Measurements from ENCODE around the gene NSUN5.
"Not testable (repeated sequence)": the region's sequence is repeated elsewhere in the genome, so short reads cannot be mapped to it uniquely, and the experiment has no call there.

Gene NSUN5

GRCh38 chr7:73308665-73309214, at the start of gene NSUN5:
TSS of gene NSUN5 (minus strand) at chr7:73308826. CDS start at chr7:73308790, 36 bp downstream.
- DNase-seq (ENCODE audit: low read depth): peak; percentile 77

GRCh38 chr7:73356159-73356558, 47.5 kb upstream of the NSUN5 start:
- no peak for DNase-seq (ENCODE audit: low read depth)

DNA sequence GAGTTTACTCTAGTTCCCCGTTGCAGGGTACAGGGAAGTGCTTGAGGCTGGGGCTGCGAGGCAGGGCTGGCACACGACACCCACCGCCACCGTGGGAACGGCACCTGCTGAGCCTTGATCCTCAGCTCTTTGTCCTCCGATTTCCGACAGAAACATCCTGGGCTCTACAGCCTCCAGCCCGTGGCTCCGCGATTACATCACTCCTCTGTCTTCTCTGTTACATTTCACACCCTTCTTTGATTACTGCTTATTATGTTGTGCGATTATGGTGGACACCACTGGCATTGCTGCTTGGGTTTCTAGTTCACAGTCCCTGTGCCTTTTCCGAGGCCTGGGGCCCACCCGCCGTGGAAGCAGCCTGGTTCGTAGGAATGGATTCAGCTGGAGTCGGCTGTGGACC, 46.2 kb upstream of the NSUN5 start:
- no peak for DNase-seq (ENCODE audit: low read depth)

- DNase-seq (ENCODE audit: low read depth): no peak
Measured at GRCh38 chr7:73354196-73354595, 45.6 kb upstream of the NSUN5 start.

- no peak for DNase-seq (ENCODE audit: low read depth)
Measured at GRCh38 chr7:73353243-73353642, 44.6 kb upstream of the NSUN5 start.

- no peak for DNase-seq (ENCODE audit: low read depth)
Measured at GRCh38 chr7:73352784-73353183, 44.2 kb upstream of the NSUN5 start.

GRCh38 chr7:73351447-73352167, 43.0 kb upstream of the NSUN5 start:
- DNase-seq (ENCODE audit: low read depth): no peak

- no peak for DNase-seq (ENCODE audit: low read depth)
Measured at GRCh38 chr7:73350306-73351068, 41.9 kb upstream of the NSUN5 start.

DNA sequence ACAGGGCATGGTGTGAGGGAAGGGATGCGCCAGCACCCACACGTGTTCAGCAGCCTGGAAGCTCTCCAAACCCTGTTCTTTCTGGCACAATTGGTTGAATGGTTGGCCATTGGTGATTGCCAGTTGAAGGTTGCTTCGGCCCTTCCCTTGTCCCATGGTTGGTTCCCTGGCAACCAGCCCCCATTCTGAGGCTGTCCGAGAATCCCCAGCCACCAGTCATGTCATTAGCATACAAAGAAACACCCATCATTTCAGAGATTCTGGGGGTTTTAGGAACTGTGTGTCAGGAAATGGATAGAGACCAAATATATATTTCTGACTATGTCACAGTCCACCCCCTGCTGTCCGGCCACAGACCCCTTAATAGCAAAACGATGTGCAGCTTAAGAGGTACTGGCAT, 41.1 kb upstream of the NSUN5 start:
- no peak for DNase-seq (ENCODE audit: low read depth)

GRCh38 chr7:73345951-73346350, 37.3 kb upstream of the NSUN5 start:
- no peak for DNase-seq (ENCODE audit: low read depth)

GRCh38 chr7:73345538-73345937, 36.9 kb upstream of the NSUN5 start:
- DNase-seq (ENCODE audit: low read depth): no peak

DNA sequence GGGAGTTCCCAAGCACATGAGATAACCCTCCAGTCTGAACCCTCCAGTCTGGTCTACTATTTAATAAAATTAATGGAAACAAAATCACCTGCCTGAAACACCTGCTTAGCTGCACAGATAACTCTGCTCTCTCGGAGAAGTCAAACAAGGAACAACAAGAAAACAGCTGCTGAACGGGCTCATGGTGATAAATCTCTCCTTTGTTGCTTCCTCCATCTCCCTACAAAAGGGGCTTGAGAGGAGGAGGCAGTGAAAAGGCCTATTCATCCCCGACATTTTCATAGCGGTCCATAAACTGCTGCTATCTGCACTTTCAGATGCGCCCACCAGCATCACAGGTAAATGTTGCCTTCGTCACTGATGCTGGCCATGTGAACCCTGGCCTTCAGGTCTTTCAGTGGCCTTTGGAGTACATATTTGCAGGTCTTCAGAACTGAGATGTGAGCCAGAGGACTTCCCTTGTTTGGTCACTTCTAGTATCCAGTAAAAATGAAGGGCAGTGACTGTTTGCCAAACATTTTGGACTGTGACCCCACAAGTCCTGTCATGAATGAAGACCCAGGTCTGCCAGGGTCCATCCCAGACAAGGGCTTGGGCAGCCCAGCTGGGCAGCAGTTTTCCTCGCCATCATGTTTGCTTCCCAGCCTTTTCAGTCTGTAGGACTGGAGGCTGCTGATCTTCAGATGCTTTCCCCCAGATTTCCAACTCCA, 35.2 kb upstream of the NSUN5 start:
- DNase-seq (ENCODE audit: low read depth): no peak

DNA sequence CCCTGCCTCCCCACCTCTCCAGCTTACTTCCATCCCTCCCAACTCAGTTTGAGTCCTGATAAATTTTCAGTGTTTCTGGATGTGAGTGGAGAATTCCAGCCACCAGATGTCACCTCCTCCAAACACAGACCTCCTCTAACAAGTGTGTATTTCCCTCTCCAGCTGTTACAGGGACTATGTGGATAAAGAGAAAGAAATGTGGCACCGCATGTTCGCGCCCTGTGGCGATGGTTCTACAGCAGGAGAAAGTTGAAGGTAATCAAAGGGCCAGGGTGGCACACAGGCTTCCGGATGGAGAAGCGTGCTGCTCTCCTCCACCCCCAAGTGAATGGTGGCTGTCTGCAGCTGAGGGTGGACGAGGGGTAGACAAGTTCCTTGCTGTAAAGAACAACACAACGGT, 34.0 kb upstream of the NSUN5 start:
- DNase-seq (ENCODE audit: low read depth): no peak

DNA sequence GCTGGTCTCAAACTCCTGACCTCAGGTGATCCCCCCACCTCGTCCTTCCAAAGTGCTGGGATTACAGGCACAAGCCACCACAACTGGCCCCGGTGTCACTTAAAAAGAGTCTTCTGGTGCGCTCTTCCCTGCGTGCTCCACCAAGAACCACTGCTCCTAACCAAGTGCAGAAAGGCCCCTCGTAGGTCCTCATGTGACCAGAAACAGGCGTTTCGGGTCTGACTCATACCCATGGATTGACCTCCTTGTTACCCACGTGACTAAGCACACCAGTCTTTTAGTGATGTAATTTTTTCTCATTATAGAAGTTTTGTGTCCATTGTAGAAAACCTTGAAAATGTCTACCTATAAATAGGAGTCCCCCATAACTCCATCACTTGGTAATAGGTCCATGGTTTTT, 33.3 kb upstream of the NSUN5 start:
- no peak for DNase-seq (ENCODE audit: low read depth)

DNA sequence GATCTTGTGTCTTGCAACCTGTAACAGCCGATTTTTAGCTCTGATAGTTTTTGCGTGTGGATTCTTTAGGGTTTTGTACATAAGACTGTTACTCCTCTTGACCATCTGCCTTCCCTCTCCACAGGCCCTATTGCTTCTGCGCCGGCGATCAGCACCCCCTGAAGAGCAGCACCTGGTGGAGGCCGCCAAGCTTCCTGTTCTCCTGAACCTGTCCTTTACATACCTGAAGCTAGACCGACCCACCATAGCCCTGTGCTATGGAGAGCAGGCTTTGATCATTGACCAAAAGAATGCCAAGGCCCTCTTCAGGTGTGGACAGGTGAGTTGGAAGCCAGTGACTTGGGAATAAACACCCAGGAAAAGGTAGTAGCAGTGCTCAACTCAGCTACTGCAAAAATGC, 31.9 kb upstream of the NSUN5 start:
- no peak for DNase-seq (ENCODE audit: low read depth)

DNA sequence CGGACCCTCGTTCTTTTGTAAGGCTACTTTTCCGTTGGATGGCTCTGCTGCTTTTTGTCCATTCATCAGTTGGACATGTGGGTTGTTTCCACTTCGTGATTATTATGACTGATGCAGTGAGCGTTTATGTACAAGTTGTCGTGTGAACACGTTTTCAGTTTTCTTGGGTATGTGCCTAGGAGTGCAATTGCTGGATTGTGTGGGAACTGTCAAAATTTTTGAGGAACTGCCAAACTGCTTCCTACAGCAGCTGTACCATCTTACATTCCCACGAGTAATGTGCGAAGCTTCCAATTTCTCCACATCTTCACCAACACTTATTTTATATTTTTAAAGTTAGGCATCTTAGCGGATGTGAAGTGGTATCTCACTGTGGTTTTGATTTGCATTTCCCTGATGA, 29.7 kb upstream of the NSUN5 start:
- no peak for DNase-seq (ENCODE audit: low read depth)

GRCh38 chr7:73332447-73332846, 23.8 kb upstream of the NSUN5 start:
- DNase-seq (ENCODE audit: low read depth): no peak

DNA sequence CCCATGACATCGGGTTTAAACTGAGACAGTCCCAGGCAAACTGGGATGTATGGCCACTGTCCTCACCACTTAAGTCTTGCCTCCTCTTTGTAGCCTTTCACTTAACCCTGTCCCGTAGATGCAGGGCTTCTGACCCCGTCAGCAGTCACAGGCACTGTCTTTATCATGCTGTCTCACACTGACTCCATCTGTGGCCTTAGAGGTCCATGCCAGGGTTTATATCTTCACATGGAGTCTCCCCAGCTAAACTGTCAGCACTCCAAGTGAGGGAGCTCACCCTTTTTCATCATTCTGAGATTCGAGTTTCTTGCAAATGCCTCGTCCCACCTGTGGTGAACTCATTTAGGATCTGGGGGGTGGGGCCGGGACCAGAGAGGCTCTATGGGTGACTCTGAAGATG, 22.1 kb upstream of the NSUN5 start:
- DNase-seq (ENCODE audit: low read depth): no peak

DNA sequence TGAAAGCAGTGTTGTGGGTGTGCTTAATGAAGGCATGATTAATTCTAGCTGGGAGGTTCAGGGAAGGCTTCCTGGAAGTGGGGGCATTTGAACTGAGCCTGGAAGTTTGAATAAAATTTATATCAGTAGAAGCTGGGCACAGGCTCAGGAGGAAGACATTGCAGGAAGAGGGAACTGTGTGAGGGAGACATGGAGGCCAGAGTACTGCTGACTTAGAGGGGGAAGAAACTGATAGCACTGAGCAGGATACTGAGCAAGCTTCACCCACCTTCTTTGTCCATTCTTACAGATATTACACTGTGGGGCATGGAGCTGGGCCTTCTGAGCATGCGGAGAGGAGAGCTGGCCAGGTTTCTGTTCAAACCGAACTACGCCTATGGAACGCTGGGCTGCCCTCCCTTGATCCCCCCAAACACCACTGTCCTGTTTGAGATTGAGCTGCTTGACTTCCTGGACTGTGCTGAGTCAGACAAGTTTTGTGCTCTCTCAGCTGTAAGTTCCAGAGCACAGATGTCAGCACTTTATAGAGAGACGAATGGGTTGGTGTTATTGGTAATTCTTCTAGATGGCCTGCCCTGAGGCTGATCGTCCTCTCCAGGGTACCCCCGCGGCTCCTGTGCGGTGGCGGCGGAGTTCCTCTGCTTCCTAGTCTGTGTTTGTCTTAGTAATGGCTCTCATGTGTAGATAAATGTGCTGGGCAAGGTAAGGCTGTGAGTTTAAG, 21.4 kb upstream of the NSUN5 start:
- DNase-seq (ENCODE audit: low read depth): no peak

GRCh38 chr7:73328696-73329095, 20.1 kb upstream of the NSUN5 start:
- DNase-seq (ENCODE audit: low read depth): no peak

DNA sequence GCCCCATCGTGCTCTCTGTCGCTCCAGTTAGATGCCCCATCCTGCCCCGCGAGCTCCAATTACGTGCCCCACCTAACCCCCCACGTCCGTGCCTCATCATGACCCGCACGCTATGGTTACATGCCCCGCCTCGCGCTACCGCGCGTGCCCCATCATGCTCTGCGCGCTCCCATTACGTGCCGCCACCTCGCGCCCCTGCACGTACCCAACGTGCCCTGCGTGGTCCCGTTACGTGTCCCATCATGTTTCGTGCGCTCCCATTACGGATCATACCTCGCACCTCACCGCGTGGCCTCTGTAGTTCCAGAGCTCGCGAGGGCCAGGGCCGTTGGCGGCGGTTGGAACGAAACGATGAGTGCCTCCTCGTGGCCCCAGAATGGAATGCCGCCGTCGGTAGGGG, 19.3 kb upstream of the NSUN5 start, which contains the start of the genes FKBP6 and TRIM50:
Gene FKBP6 (plus strand): TSS at position 240 of the 400 bp plus-strand sequence. CDS start 268 bp downstream, outside the sequence.
Gene TRIM50 (minus strand): TSS at position 161 of the 400 bp plus-strand sequence. CDS start 3,295 bp downstream, outside the sequence.
- DNase-seq (ENCODE audit: low read depth): not testable (repeated sequence)

- not testable (repeated sequence) for DNase-seq (ENCODE audit: low read depth)
Measured at GRCh38 chr7:73327449-73327848, 18.8 kb upstream of the NSUN5 start.

Measured in T-helper 22 cell (primary cell).